GM21717 (cell line): ENCODE results near the gene GOLGA8J.
"Not testable (repeated sequence)": the region's sequence is repeated elsewhere in the genome, so short reads cannot be mapped to it uniquely, and the experiment has no call there.

Source experiments
- ATAC-seq: cut with Tn5 transposase; IDR thresholded peaks from one replicate; pipeline ENCODE4 v1.9.1; 2021; ENCODE audit warnings: mild to moderate bottlenecking, moderate library complexity; ENCODE audit not compliant: unreplicated experiment

GOLGA8J gene, protein sequence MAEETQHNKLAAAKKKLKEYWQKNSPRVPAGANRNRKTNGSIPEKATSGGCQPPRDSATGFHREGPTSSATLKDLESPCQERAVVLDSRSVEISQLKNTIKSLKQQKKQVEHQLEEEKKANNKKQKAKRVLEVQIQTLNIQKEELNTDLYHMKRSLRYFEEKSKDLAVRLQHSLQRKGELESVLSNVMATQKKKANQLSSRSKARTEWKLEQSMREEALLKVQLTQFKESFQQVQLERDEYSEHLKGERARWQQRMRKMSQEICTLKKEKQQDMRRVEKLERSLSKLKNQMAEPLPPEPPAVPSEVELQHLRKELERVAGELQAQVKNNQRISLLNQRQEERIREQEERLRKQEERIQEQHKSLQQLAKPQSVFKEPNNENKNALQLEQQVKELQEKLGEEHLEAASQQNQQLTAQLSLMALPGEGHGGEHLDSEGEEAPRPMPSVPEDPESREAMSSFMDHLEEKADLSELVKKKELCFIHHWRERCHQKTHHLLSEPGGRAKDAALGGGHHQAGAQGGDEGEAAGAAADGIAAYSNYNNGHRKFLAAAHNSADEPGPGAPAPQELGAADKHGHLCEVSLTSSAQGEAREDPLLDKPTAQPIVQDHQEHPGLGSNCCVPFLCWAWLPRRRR

DNA sequence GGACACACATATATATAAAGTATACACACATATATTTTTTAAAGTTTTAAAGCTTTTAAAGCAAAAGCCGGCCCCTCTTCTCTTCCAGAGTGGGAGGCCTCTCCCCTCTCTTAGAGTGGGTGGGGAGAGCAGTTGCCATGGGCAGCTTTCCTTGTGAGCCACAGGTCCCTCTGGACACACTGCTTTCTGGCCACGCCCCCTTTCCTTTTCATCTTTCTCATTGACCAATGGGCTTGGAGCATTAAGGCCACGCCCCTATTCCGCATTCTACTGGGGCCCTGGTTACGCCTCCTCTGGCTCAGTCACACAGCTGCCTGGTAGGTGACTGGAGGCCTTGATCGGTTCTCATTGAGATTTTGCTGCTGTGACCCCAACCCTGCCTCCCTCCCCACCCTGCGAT is at the start of gene GOLGA8J:
GOLGA8J (plus strand) TSS at position 301 of the 400 bp plus-strand sequence; CDS start at position 399, 98 bp downstream.
- not testable (repeated sequence) for ATAC-seq

- ATAC-seq: no peak
Measured at GRCh38 chr15:30033211-30033610, 49.5 kb upstream of the GOLGA8J start.

DNA sequence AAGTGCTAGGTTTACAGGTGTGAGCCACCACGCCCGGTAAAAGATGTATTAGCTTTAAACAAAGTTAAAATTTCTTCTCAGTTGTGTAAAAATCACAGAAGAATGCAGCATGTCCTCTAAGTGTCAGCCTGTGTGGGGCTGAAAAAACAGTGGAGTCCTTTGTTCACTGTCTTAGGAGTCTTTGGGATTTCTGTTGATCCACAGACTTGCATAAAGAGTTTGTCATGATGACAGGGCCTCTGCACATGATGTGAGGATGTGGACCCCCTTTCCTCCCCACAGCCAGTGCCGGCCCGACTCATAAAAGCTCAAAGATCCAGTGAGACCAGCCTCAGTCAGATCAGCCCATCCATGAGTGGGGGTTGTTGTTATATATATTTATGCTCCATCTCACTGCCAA is 49.0 kb upstream of the GOLGA8J start:
- ATAC-seq: no peak

DNA sequence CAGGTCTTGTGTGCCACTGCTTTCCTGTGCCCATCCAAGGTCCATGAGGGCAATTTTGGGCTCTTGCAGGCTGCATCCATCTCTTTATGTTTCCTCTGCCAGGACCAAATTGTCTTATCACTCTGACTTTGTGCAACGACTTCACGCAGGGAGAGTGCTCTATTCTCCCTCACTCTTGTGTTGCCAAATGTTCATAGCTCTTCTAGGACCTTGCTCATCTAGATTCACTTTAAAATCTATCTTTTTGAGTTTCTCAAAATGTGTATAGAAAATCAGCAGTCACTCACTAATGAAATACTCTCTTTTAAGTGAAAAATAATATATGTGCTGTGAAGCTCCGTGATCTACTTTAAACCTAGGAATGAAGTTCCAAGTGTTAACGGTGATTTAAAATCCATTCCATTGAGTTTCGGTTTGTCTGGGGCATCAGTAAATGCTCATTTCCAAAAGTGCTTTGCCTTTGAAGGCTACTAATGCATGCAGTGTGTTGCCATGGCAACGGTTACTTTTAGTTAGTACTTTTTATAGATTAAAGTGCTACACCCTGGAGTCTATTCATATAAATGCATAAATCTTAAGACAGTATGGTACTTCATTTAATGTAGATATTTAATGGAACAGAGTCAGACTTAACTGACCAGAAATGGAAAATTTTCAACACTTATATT is 46.6 kb upstream of the GOLGA8J start:
- no peak for ATAC-seq

GRCh38 chr15:30038667-30039523 is 43.9 kb upstream of the GOLGA8J start:
- ATAC-seq: no peak

DNA sequence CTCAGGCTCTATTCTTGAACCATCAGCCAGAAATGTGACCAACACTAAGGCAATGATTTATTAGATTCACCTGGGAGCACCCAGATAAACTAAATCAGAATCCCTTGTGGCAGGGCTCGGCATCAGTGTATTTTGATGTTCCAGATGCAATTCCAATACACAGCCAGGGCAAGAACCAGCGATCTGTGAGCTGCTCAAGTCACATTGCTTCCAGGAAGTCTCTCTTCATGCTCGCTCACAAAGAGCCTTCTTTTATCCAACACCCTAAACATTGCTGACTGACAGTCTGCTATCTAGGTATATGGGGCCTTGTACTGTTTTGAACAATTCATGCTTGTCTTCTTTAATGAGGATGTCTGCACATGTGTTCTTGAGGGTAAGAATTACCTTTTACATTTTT is 40.9 kb upstream of the GOLGA8J start:
- ATAC-seq: no peak

DNA sequence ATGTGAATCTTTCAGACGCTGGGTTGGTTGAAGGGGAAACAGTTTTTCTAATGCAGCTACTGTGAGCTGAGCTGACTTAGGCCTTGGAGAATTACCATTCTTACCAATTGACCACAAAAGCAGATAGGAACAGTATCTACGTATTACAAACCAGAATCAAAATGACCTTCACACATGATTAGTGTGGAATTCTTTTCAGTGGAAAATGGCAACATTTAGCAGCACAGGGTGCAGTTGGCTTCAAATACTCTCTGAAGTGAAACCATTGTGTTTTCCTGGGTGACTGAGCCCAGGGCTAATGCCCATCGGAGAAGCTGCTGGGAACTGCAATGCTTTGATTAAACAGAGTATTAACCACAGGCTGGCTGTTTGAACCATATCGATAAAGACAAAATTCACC is 40.2 kb upstream of the GOLGA8J start:
- no peak for ATAC-seq

GRCh38 chr15:30043211-30043655 is 39.5 kb upstream of the GOLGA8J start:
- ATAC-seq: no peak

GRCh38 chr15:30044377-30044776 is 38.4 kb upstream of the GOLGA8J start:
- no peak for ATAC-seq

DNA sequence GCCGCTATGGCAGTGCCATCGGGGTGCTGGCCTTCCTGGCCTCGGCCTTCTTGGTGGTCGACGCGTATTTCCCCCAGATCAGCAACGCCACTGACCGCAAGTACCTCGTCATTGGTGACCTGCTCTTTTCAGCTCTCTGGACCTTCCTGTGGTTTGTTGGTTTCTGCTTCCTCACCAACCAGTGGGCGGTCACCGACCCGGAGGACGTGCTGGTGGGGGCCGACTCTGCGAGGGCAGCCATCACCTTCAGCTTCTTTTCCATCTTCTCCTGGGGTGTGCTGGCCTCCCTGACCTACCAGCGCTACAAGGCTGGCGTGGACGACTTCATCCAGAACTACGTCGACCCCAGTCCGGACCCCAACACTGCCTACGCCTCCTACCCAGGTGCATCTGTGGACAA is 37.9 kb upstream of the GOLGA8J start:
- not testable (repeated sequence) for ATAC-seq

DNA sequence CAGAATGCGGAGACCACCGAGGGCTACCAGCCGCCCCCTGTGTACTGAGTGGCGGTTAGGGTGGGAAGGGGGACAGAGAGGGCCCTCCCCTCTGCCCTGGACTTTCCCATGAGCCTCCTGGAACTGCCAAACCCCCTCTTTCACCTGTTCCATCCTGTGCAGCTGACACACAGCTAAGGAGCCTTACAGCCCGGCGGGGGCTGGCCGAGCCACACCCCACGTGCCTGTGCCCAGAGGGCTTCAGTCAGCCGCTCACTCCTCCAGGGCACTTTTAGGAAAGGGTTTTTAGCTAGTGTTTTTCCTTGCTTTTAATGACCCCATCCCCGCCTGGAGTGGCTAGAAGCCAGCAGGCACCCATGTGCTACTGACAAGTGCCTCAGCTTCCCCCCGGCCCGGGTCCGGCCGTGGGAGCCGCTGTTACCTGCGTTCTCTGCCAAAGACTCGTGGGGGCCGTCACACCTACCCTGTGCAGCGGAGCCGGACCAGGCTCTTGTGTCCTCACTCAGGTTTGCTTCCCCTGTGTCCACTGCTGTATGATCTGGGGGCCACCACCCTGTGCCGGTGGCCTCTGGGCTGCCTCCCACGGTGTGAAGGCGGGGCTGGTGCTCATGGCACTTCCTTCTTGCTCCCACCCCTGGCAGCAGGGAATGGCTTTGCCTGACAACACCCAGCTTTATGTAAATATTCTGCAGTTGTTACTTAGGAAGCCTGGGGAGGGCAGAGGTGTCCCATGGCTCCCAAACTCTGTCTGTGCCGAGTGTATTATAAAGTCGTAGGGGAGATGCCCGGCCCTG is 37.3 kb upstream of the GOLGA8J start:
- not testable (repeated sequence) for ATAC-seq

DNA sequence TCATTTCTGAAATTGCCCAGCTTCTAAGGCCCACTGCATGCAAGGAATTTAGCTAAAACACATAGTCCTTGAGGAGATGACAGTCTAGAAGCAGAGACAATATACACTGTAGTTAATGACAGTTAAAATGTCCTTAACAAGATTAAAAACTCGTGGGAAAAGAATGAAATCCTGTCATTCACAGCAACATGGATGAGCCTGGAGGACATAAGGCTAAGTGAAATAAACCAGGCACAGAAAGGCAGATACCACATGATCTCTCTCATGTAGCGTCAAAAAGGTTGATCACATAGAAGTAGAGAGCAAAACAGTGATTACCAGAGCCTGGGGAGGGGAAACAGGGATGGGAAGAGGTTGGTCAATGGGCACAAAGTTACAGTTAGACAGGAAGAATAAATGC is 36.3 kb upstream of the GOLGA8J start:
- no peak for ATAC-seq

DNA sequence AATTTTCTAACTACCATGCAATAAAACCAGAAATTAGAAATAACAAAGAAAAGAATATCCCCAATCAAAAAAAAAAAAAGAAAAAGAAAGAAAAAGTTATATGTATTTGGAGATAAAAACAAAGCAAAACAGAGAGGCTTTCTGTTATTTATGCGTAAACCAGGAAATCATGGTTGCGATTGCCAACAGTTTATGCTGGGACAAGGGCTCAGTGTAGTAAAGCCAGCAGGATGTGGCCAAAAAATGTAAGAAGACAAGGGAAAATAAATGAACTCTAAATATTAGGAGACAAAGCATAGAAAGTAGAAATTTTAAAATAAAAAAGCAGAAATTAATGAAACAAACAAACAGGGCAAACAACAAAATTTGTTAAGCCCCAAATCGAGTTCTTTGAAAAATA is 27.2 kb upstream of the GOLGA8J start:
- no peak for ATAC-seq

GRCh38 chr15:30056166-30056565 is 26.6 kb upstream of the GOLGA8J start:
- no peak for ATAC-seq

DNA sequence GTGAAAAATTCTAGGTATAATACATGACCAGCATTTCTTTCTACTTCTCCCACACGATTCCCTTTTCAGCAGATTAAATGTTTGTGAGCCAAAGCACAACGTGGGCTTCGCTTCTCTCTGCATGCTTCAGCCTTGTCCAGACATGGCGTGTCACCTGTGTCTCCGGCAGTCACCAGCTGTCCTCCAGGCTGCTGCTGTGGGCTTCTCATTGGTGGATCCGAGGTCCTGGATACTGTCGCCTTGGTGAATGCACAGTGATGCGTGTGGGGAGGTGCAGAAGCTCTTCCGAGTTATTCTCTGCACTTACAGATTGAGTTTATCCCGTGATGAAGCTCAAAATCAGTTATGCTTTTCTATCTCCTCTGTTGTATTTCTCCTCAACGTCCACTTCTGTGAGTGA is 23.0 kb upstream of the GOLGA8J start:
- no peak for ATAC-seq

DNA sequence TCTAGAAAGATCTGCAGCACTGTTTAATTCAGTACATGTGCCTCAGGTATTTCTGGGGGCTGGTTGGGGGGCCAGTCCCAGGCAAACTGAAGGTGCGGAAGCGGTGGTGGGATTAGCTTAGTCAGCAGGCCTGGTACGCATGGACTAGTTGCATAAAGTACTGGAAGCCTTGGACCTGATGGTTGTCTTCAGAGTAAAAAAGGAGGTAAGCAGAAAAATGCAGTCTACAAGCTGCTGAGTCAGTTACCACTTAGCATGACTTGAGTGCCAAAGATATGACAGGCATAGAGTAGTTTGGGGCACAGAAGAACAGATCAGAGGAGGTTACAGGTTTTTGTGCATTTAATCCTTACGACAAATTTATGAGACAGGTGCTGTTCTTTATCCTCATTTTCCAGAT is 19.9 kb upstream of the GOLGA8J start:
- ATAC-seq: no peak

DNA sequence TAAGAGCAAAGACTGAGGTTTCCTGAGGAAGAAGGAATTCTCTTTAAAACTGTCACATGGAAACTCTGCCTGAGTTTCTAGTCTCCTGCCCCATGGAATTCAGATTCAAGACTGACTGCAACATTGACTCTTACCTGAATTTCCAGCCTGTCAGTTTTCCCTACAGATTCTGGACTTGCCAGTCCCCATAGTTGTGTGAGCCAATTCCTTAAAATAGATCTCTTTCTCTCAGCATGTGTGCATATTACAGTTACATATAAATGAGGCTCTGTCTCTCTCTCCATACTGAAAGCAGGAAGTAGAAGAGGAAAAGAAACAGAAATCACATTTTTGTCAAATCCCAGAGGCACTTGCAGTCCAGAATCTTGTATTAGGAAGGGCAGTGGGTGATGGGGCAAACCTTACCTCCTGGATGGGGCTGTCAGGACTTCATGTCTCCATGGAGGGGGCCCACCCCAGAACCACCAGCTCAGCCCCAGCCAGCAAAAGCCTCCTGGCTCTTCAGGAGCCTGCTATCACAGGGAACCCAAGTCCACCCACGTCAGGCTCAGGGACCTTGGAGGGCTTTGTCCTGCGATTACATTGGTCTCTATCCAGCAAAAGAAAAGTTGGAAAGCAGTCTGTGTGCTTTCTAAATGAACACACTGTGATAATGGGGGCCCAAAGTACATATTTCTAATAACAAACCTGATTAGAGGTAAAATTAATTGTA is 18.8 kb upstream of the GOLGA8J start:
- ATAC-seq: no peak

DNA sequence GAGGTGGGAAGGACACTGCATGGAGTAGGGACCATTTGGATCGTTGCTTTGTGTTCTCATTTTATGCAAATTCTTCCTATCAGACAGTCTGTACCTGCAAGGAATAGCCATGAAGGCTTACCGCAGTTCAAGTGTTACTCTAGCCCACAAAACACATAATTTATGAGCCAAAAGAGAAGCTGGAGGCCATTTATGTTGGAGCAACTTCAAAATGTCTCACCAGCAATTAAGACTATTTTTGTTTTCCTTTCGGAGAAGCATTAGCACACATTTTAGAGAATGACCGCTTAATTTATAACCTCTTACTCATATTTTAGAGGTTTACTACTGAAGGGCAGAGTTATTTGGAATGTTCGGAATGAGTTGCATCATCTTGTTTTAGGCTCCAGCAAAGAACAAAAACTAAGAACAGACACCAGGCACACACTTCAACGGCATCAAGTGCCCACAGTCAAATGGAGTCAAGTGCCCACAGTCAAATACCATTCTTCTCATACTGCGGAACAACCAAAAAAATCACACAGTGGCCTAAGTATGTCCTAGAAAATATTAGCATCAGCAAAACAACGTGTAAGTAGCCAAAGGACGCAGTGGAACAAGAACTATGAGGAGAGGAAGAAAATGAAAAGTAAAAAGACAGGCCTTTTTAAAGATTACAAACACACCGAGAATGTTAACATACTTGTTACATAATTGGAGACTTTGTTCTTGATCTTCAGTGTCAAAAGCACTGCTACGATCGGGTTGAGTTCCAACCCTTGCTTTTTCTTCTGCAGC is 17.5 kb upstream of the GOLGA8J start:
- ATAC-seq: no peak

DNA sequence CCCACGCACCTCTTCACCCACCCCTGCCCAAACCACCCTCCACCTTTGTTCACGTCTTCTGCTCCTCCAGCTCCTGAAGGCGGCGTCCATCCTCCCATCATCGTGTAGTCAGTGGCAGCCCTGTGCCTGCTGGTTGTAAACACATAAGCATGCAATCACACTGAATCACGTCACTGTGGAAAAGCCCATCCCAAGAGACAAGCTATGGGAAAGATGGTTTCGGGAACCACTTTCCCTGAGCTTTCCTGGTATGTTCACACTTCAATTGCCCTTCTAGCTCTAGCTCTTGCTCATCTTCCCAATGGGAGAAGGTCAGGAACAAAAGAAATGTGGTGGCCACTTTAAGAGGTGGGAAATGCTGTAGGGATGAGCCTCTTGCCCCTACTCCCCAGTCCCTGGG is 14.4 kb upstream of the GOLGA8J start:
- no peak for ATAC-seq
